CD8-positive, alpha-beta memory T cell (primary cell): ENCODE measurements around the gene TYMS. TPM values are rescaled to one million over a fixed set of nuclear protein-coding genes. Genes with fewer than 3 reads are reported as not detected.

Experiments used
- CTCF ChIA-PET: fragments of 350-600 bp; sonication (Branson Sonifier 250); formaldehyde crosslinking; loops from one replicate; lab custom pipeline; 2021; ENCODE audit warnings: antibody characterized with exemption; lab: Charles Lee
- POLR2A ChIA-PET: fragments of 350-600 bp; sonication (Branson Sonifier 250); formaldehyde crosslinking; loops from one replicate; lab custom pipeline; 2021; ENCODE audit warnings: antibody characterized with exemption; lab: Charles Lee
- DNase-seq, 5 donors: peaks; one replicate each; pipeline versions ENCODE4 v3.0.0 to v3.0.0-alpha.2; 2020 to 2022; ENCODE audit warnings: mixed read lengths in 1 of 5
- H3K27ac ChIP-seq: one replicate; pipeline ENCODE4 v1.7.0; 2013; ENCODE audit warnings: low read depth, mild to moderate bottlenecking, low read length, moderate library complexity
- H3K27me3 ChIP-seq: 2 replicates; pipeline ENCODE4 v1.7.0; 2013; ENCODE audit warnings: low read length, mild to moderate bottlenecking; ENCODE audit not compliant: insufficient read depth, poor library complexity, severe bottlenecking
- H3K36me3 ChIP-seq: 2 replicates; pipeline ENCODE4 v1.7.0; 2013; ENCODE audit warnings: mild to moderate bottlenecking, low read length, moderate library complexity; ENCODE audit not compliant: insufficient read depth
- H3K4me1 ChIP-seq: 2 replicates; pipeline ENCODE4 v1.7.0; 2013; ENCODE audit warnings: mild to moderate bottlenecking, low read length, moderate library complexity; ENCODE audit not compliant: insufficient read depth
- H3K4me3 ChIP-seq: 2 replicates; pipeline ENCODE4 v1.7.0; 2013; ENCODE audit warnings: mild to moderate bottlenecking, low read length
- H3K9me3 ChIP-seq: 2 replicates; pipeline ENCODE4 v1.7.0; 2013; ENCODE audit warnings: mild to moderate bottlenecking, low read length
- H3K27ac Mint-ChIP-seq, 8 donors: one replicate each; pipeline ENCODE4 v1.8.0; 2020 to 2021; ENCODE audit warnings: mixed read lengths in 8 of 8, mild to moderate bottlenecking in 6 of 8, inconsistent platforms in 3 of 8, moderate library complexity in 3 of 8
- H3K27me3 Mint-ChIP-seq, 2 donors: one replicate each; pipeline ENCODE4 v1.8.0; 2020 to 2021; ENCODE audit warnings: mixed read lengths in 2 of 2, mild to moderate bottlenecking in 1 of 2, moderate library complexity in 1 of 2
- H3K36me3 Mint-ChIP-seq, 3 donors: one replicate each; pipeline ENCODE4 v1.8.0; 2020 to 2021; ENCODE audit warnings: mixed read lengths in 3 of 3, inconsistent platforms in 1 of 3, mild to moderate bottlenecking in 1 of 3
- H3K4me1 Mint-ChIP-seq, 3 donors: one replicate each; pipeline ENCODE4 v1.8.0; 2020 to 2021; ENCODE audit warnings: mixed read lengths in 3 of 3, inconsistent platforms in 1 of 3, mild to moderate bottlenecking in 1 of 3
- H3K4me3 Mint-ChIP-seq, 7 donors: one replicate each; pipeline ENCODE4 v1.8.0; 2020 to 2021; ENCODE audit warnings: mixed read lengths in 7 of 7, mild to moderate bottlenecking in 6 of 7, moderate library complexity in 4 of 7, inconsistent platforms in 2 of 7
- H3K9me3 Mint-ChIP-seq, 5 donors: one replicate each; pipeline ENCODE4 v1.8.0; 2020 to 2022; ENCODE audit warnings: mixed read lengths in 5 of 5, mild to moderate bottlenecking in 3 of 5, moderate library complexity in 2 of 5, inconsistent platforms in 1 of 5
- polyA plus RNA-seq: library from polyadenylated mRNA; unstranded; fragments of 300-500 nt; fragmentation: Illumina TruSeq; gene quantifications from one replicate; pipeline ENCODE4 v1.2.3, GENCODE V29; 2021
- total RNA-seq, 2 experiments: library from RNA; stranded (reverse); gene quantifications; one replicate each; pipeline ENCODE4 v1.2.3, GENCODE V29; 2021

Gene TYMS
- total and polyA plus RNA-seq, 3 experiments from 2014 or later: 2.6 to 307 (median 297) TPM

DNA sequence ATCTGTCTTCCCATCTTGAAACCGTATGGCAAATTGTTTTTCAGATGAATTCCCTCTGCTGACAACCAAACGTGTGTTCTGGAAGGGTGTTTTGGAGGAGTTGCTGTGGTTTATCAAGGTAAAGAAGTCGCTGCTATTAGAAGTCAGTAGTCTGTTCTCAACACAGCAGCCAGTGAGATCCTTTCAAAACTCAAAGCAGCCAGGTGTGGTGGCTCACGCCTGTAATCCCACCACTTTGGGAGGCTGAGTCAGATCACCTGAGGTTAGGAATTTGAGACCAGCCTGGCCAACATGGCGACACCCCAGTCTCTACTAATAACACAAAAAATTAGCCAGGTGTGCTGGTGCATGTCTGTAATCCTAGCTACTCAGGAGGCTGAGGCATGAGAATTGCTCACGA, 2.1 kb downstream of the TYMS start:
- H3K27ac ChIP-seq: no peak overlapping the region
- H3K4me3 ChIP-seq: no peak overlapping the region
- Mint-ChIP-seq H3K27me3 (peaks cover 30 to 37% of the 10 kb centered on the region in 2 donors), H3K27ac (peak overlapping the region in 2 of 8 donors; percentile 26 to 35), H3K36me3 (peaks cover 0 to 8% (median 0%) of the 10 kb centered on the region in 3 donors), H3K9me3 (peaks cover 0 to 8% (median 6%) of the 10 kb centered on the region in 5 donors), H3K4me1 (peaks cover 11 to 19% (median 12%) of the 10 kb centered on the region in 3 donors), H3K4me3 (peak overlapping the region; percentile 86 to 95 (median 89))
- no peaks in the 10 kb centered on the region for H3K9me3 ChIP-seq
- no peaks in the 10 kb centered on the region for H3K36me3 ChIP-seq
- ChIA-PET POLR2A (no interaction called here), CTCF (no interaction called here)
- peaks cover 4% of the 10 kb centered on the region for H3K4me1 ChIP-seq
- DNase-seq: no peak
- peaks cover 2% of the 10 kb centered on the region for H3K27me3 ChIP-seq

DNA sequence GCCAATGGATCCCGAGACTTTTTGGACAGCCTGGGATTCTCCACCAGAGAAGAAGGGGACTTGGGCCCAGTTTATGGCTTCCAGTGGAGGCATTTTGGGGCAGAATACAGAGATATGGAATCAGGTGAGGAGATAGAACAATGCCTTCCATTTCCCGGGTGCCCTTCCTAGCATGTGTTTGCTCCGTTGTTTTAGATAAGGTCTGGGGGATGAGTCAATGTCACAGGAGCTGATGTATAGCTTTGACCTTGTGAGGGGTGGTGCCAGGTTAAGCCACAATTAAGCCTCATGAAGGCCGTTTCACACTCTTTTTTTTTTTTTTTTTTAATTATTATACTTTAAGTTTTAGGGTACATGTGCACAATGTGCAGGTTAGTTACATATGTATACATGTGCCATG, 4.7 kb downstream of the TYMS start:
- peaks cover 0 to 4% (median 0%) of the 10 kb centered on the region in 3 donors for H3K36me3 Mint-ChIP-seq

DNA sequence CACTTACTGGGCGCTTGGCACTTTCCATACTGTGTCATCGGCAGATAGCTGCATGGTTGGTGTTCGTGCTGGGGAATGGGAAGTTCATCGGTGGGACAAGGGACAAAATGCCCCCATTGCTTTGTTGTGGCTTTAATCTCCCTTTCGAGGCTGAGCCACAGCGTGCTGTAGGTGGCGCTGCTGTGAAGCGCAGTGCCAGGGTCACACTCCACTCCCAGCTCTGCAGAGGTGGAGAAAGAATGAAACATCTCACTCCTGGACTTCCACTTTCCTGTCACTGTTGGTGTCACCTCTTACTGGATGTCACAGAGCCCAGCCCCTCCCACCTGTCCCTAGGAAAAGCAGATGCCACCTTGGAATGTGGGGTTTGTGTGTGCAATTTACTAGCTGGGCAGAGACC, 8.7 kb downstream of the TYMS start:
- Histone ChIP-seq H3K4me3 (no peak overlapping the region), H3K27me3 (no peaks in the 10 kb centered on the region), H3K9me3 (no peaks in the 10 kb centered on the region), H3K4me1 (no peaks in the 10 kb centered on the region), H3K36me3 (no peaks in the 10 kb centered on the region), H3K27ac (no peak overlapping the region)
- POLR2A ChIA-PET: no interaction called here
- peaks cover 0 to 9% (median 6%) of the 10 kb centered on the region in 5 donors for H3K9me3 Mint-ChIP-seq
- H3K36me3 Mint-ChIP-seq: peaks cover 3 to 22% (median 14%) of the 10 kb centered on the region in 3 donors
- CTCF ChIA-PET: no interaction called here
- H3K4me1 Mint-ChIP-seq: no peaks in the 10 kb centered on the region
- H3K4me3 Mint-ChIP-seq: no peak overlapping the region
- peaks cover 0 to 1% of the 10 kb centered on the region in 2 donors for H3K27me3 Mint-ChIP-seq
- DNase-seq: no peak
- H3K27ac Mint-ChIP-seq: peak overlapping the region in 1 of 8 donors; percentile 63

More for the DNA sequence above, 4.7 kb downstream of the TYMS start:
- Histone ChIP-seq H3K36me3 (no peaks in the 10 kb centered on the region), H3K4me3 (no peak overlapping the region), H3K27ac (no peak overlapping the region), H3K27me3 (no peaks in the 10 kb centered on the region), H3K9me3 (no peaks in the 10 kb centered on the region), H3K4me1 (peaks cover 4% of the 10 kb centered on the region)
- peak overlapping the region in 1 of 8 donors; percentile 61 for H3K27ac Mint-ChIP-seq
- H3K4me3 Mint-ChIP-seq: no peak overlapping the region
- H3K27me3 Mint-ChIP-seq: peaks cover 13 to 20% of the 10 kb centered on the region in 2 donors
- ChIA-PET CTCF (no interaction called here), POLR2A (no interaction called here)
- H3K4me1 Mint-ChIP-seq: peaks cover 11 to 15% (median 12%) of the 10 kb centered on the region in 3 donors
- no peak for DNase-seq
- peaks cover 0 to 10% (median 6%) of the 10 kb centered on the region in 5 donors for H3K9me3 Mint-ChIP-seq

DNA sequence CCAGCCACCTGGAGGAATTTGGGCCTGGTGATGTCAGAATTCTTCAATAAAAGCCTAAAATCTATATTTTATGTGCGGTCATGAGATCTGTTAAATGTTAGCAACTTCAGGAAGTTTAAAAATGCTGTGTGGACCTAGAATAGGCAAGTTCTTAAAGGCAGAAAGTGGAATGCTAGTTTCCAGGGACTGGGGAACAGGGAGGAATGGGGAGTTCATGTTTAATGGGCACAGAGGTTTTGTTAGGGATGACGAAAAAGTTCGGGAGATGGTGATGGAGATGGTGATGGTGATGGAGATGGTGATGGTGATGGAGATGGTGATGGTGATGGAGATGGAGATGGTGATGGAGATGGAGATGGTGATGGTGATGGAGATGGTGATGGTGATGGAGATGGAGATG, 9.2 kb downstream of the TYMS start:
- no peak overlapping the region for H3K27ac ChIP-seq
- no peak for DNase-seq
- ChIA-PET POLR2A (no interaction called here), CTCF (no interaction called here)
- Mint-ChIP-seq H3K4me3 (no peak overlapping the region), H3K27me3 (no peaks in the 10 kb centered on the region), H3K9me3 (peaks cover 0 to 6% (median 2%) of the 10 kb centered on the region in 5 donors), H3K27ac (peak overlapping the region in 1 of 8 donors; percentile 63), H3K4me1 (no peaks in the 10 kb centered on the region), H3K36me3 (peaks cover 0 to 26% (median 17%) of the 10 kb centered on the region in 3 donors)
- no peaks in the 10 kb centered on the region for H3K27me3 ChIP-seq
- no peak overlapping the region for H3K4me3 ChIP-seq
- H3K36me3 ChIP-seq: no peaks in the 10 kb centered on the region
- no peaks in the 10 kb centered on the region for H3K9me3 ChIP-seq
- no peaks in the 10 kb centered on the region for H3K4me1 ChIP-seq

DNA sequence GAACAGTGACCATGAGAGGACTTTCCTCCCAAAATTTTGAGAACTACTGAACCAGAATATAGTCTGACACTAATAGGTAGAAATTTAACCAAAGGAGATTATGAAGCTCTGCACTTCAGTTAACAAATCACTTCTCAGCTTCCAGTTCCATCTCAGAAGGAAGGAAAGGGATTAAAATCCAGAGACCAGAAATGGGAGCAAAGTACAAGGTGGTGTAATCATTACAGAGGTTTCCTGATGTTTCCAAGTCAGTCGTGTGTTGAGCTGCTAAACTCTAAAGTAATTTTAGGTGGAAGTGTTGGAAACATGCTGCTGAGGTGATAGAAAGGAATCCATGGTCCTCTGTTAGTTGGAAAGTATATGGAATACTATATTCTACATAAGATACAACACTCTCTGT, 10.8 kb downstream of the TYMS start:
- CTCF ChIA-PET: no interaction called here
- no peak overlapping the region for H3K4me3 Mint-ChIP-seq

DNA sequence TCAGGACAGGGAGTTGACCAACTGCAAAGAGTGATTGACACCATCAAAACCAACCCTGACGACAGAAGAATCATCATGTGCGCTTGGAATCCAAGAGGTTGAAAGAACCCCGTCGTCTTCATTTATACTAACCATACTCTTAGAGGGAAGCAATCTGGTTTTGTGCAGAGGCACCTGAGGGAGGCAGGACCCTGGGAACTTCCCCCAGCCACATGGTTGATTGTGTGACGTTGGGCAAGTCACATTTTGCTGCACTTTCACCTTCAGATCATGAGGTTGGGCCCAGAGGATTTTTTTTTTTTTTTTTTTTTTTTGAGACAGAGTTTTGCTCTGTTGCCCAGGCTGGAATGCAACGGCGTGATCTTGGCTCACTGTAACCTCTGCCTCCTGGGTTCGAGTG, 11.6 kb downstream of the TYMS start:
- ChIA-PET CTCF (no interaction called here), POLR2A (no interaction called here)
- DNase-seq: no peak
- Histone ChIP-seq H3K4me3 (no peak overlapping the region), H3K27me3 (no peaks in the 10 kb centered on the region), H3K27ac (no peak overlapping the region), H3K4me1 (no peaks in the 10 kb centered on the region), H3K36me3 (no peaks in the 10 kb centered on the region), H3K9me3 (no peaks in the 10 kb centered on the region)
- Mint-ChIP-seq H3K27me3 (no peaks in the 10 kb centered on the region), H3K4me3 (no peak overlapping the region), H3K9me3 (peaks cover 0 to 2% (median 0%) of the 10 kb centered on the region in 5 donors), H3K27ac (peak overlapping the region in 1 of 8 donors; percentile 20), H3K4me1 (no peaks in the 10 kb centered on the region), H3K36me3 (peaks cover 0 to 45% (median 18%) of the 10 kb centered on the region in 3 donors)

More for the DNA sequence above, 10.8 kb downstream of the TYMS start:
- Histone ChIP-seq H3K27ac (no peak overlapping the region), H3K36me3 (no peaks in the 10 kb centered on the region), H3K9me3 (no peaks in the 10 kb centered on the region), H3K4me1 (no peaks in the 10 kb centered on the region), H3K27me3 (no peaks in the 10 kb centered on the region), H3K4me3 (no peak overlapping the region)
- Mint-ChIP-seq H3K9me3 (peaks cover 0 to 2% (median 0%) of the 10 kb centered on the region in 5 donors), H3K27me3 (no peaks in the 10 kb centered on the region), H3K27ac (peak overlapping the region in 4 of 8 donors; percentile 17 to 62 (median 26)), H3K4me1 (no peaks in the 10 kb centered on the region), H3K36me3 (peaks cover 0 to 38% (median 18%) of the 10 kb centered on the region in 3 donors)
- POLR2A ChIA-PET: no interaction called here
- no peak for DNase-seq

DNA sequence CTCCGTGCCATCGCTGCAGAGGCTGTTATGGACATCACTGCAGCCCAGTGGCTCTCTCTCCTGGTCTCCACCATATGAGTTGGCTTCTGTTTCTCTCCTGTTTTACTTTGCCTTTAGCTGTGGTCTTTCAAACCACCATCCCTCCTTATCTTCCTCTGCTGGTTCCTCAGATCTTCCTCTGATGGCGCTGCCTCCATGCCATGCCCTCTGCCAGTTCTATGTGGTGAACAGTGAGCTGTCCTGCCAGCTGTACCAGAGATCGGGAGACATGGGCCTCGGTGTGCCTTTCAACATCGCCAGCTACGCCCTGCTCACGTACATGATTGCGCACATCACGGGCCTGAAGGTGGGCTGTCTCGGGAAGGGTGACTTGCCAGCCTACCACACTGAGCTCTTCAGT, 13.1 kb downstream of the TYMS start:
- peak overlapping the region in 3 of 8 donors; percentile 8 to 73 (median 52) for H3K27ac Mint-ChIP-seq
- no peaks in the 10 kb centered on the region for H3K4me1 ChIP-seq
- no peaks in the 10 kb centered on the region for H3K27me3 Mint-ChIP-seq
- H3K27ac ChIP-seq: no peak overlapping the region
- H3K36me3 Mint-ChIP-seq: peaks cover 0 to 57% (median 18%) of the 10 kb centered on the region in 3 donors
- H3K36me3 ChIP-seq: no peaks in the 10 kb centered on the region
- H3K4me1 Mint-ChIP-seq: no peaks in the 10 kb centered on the region
- peaks cover 0 to 2% (median 0%) of the 10 kb centered on the region in 5 donors for H3K9me3 Mint-ChIP-seq
- H3K4me3 ChIP-seq: no peak overlapping the region
- no peak overlapping the region for H3K4me3 Mint-ChIP-seq
- POLR2A ChIA-PET: interaction anchor here (0.9 kb wide), 1 partner anchor 13 kb away, joined by 3 read pairs; the partner anchor contains the start of gene TYMS
- DNase-seq: no peak
- no peaks in the 10 kb centered on the region for H3K27me3 ChIP-seq
- H3K9me3 ChIP-seq: no peaks in the 10 kb centered on the region
- CTCF ChIA-PET: no interaction called here

DNA sequence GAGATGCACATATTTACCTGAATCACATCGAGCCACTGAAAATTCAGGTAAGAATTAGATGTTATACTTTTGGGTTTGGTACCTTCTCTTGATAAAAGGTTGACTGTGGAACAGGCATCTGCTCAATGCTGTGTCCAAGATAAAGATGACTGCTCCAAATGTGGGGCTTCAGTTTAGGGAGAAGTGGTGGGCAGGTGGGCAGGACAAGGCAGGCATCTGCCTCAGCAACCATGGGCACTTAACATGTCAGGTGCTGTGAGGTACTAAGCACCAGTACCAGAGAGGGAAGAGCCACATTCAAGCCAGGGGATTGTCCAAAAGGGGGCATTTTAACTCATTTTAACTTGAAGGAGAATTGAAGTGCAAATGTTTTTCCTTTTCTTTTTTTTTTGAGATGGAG, 14.0 kb downstream of the TYMS start:
- H3K27ac Mint-ChIP-seq: peak overlapping the region in 3 of 8 donors; percentile 32 to 83 (median 55)
- no peaks in the 10 kb centered on the region for H3K27me3 ChIP-seq
- H3K4me3 Mint-ChIP-seq: no peak overlapping the region
- ChIA-PET CTCF (no interaction called here), POLR2A (no interaction called here)
- no peak overlapping the region for H3K4me3 ChIP-seq
- H3K4me1 Mint-ChIP-seq: no peaks in the 10 kb centered on the region
- H3K9me3 Mint-ChIP-seq: peaks cover 0 to 2% (median 0%) of the 10 kb centered on the region in 5 donors
- peaks cover 0 to 66% (median 22%) of the 10 kb centered on the region in 3 donors for H3K36me3 Mint-ChIP-seq
- no peak overlapping the region for H3K27ac ChIP-seq
- H3K36me3 ChIP-seq: no peaks in the 10 kb centered on the region
- DNase-seq: no peak
- H3K9me3 ChIP-seq: no peaks in the 10 kb centered on the region
- no peaks in the 10 kb centered on the region for H3K27me3 Mint-ChIP-seq
- H3K4me1 ChIP-seq: no peaks in the 10 kb centered on the region
